ENCODE measurements around the gene FCHSD2.

DNA sequence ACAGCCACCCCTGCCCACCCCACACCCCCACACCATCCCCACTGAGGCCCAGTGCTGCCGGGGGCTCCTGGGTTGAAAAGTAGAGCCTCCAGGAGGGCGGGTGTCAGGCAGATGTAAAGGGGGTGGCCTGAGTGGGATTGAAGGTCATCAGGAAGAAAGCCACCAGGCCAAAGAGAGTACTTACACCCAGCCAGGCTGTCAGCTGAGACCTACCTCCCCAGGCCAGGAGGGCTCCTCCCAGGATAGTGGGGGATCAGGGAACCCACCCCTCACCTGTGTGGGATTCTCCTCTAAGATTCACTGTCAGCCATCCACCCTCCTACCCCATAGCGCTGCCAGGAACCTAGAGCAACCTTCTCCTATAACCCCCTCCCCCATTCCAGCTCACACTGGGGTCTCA, 17.2 kb upstream of the FCHSD2 start:
- TF ChIP-seq CTCF (IDR thresholded peaks at IDR 0.05; ENCODE audit: low read length) (no peak), EZH2 (IDR thresholded peaks at IDR 0.05; ENCODE audit: borderline replicate concordance, low read length) (no peak)

Data from OCI-LY1 (cell line).